Thyroid gland (tissue), 4 donors: ENCODE measurements around the gene ITGB2.

Experiments used
- POLR2A ChIP-seq, 2 donors: fragments of 450-650 bp; IDR thresholded peaks; one replicate each; pipeline ENCODE4 v1.6.1; 2017; ENCODE audit warnings: antibody characterized with exemption in 2 of 2, mild to moderate bottlenecking in 2 of 2, moderate library complexity in 1 of 2
- TF ChIP-seq, protein P1 (sequence below), 6 experiments: fragments of 200-600 bp in 3 of 6; fragments of 450-650 bp in 3 of 6; sonication (generic) in 3 of 6; IDR thresholded peaks; one replicate each; pipeline ENCODE4 v1.5.1; 2016 to 2019; ENCODE audit warnings: antibody characterized with exemption in 6 of 6, mild to moderate bottlenecking in 2 of 6, inconsistent platforms in 1 of 6, moderate library complexity in 1 of 6

GRCh38 chr21:44942566-44942965, 21.9 kb upstream of the ITGB2 start:
- TF ChIP-seq POLR2A (IDR thresholded peaks at IDR 0.05) = no peak
- TF ChIP-seq, protein P1, sequence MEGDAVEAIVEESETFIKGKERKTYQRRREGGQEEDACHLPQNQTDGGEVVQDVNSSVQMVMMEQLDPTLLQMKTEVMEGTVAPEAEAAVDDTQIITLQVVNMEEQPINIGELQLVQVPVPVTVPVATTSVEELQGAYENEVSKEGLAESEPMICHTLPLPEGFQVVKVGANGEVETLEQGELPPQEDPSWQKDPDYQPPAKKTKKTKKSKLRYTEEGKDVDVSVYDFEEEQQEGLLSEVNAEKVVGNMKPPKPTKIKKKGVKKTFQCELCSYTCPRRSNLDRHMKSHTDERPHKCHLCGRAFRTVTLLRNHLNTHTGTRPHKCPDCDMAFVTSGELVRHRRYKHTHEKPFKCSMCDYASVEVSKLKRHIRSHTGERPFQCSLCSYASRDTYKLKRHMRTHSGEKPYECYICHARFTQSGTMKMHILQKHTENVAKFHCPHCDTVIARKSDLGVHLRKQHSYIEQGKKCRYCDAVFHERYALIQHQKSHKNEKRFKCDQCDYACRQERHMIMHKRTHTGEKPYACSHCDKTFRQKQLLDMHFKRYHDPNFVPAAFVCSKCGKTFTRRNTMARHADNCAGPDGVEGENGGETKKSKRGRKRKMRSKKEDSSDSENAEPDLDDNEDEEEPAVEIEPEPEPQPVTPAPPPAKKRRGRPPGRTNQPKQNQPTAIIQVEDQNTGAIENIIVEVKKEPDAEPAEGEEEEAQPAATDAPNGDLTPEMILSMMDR (IDR thresholded peaks at IDR 0.05) = no peak
